Activated naive CD4-positive, alpha-beta T cell treated with anti-CD3 and anti-CD28 coated beads, Interleukin-2, amount 10 ng/mL, durations not matched to agents 7 days and 5 days (primary cell): ENCODE measurements around the gene SLC66A1.

Source experiments
- CTCF ChIA-PET: fragments of 350-600 bp; sonication (Branson Sonifier 250); formaldehyde crosslinking; loops from one replicate; lab custom pipeline; 2021; ENCODE audit warnings: antibody characterized with exemption; lab: Charles Lee
- DNase-seq: peaks from one replicate; pipeline ENCODE4 v3.0.0-alpha.2; 2020
- H3K27ac Mint-ChIP-seq: one replicate; pipeline ENCODE4 v1.8.0; 2021; ENCODE audit warnings: mild to moderate bottlenecking, moderate library complexity, mixed read lengths
- H3K27me3 Mint-ChIP-seq: one replicate; pipeline ENCODE4 v1.8.0; 2021; ENCODE audit warnings: mild to moderate bottlenecking, mixed read lengths
- H3K36me3 Mint-ChIP-seq: one replicate; pipeline ENCODE4 v1.8.0; 2021; ENCODE audit warnings: mixed read lengths
- H3K4me1 Mint-ChIP-seq: one replicate; pipeline ENCODE4 v1.8.0; 2021; ENCODE audit warnings: mixed read lengths
- H3K4me3 Mint-ChIP-seq: one replicate; pipeline ENCODE4 v1.8.0; 2021; ENCODE audit warnings: mild to moderate bottlenecking, moderate library complexity, mixed read lengths
- H3K9me3 Mint-ChIP-seq: one replicate; pipeline ENCODE4 v1.8.0; 2021; ENCODE audit warnings: mixed read lengths

Gene SLC66A1

DNA sequence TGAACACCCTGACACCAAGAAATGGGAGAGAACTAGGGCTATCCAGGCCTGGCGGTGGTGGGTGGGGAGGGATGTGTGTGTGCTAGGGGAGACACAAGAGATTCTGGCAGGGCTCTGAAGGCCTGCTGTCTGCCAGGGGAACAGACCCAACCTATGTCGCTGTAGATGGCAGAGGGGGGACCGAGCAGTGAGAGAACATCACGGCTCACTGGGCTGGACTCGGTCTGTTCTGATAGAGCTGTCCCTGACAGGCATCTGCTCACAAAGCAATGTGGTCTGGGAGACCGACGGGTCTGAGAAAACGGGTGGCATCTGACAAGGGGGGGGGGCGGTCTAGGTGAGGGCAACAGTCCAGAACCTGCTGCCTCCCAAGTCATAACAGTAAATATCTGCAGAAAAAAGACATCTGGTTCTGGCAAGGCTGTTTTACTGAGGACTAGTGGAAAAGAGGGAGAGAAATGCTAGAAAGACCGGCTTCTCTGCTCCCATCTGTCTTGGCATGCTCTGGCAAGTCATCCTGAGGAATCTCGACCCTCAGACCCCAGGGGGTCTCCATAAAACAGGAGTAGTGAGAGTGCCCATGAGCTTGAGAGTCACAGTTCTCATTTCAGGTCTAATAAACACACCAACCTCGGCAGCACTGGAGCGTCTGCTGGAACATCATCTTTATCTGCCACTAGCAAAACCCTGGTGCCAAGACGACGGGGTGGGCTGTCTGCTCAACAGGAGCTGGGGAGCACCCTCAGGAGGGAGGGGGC is 36.5 kb downstream of the SLC66A1 start:
- H3K27me3 Mint-ChIP-seq, result no peaks in the 10 kb centered on the region
- H3K4me1 Mint-ChIP-seq, result no peaks in the 10 kb centered on the region
- CTCF ChIA-PET, result interaction anchor here (0.8 to 1.5 kb wide), 3 partner anchors 303 to 306 kb away, joined by 3 to 5 read pairs (median 3); no protein-coding TSS in a partner anchor
- H3K9me3 Mint-ChIP-seq, result no peaks in the 10 kb centered on the region
- peak overlapping the region; percentile 19 for H3K27ac Mint-ChIP-seq
- H3K36me3 Mint-ChIP-seq, result peaks cover 43% of the 10 kb centered on the region
- H3K4me3 Mint-ChIP-seq, result no peak overlapping the region
- no peak for DNase-seq

DNA sequence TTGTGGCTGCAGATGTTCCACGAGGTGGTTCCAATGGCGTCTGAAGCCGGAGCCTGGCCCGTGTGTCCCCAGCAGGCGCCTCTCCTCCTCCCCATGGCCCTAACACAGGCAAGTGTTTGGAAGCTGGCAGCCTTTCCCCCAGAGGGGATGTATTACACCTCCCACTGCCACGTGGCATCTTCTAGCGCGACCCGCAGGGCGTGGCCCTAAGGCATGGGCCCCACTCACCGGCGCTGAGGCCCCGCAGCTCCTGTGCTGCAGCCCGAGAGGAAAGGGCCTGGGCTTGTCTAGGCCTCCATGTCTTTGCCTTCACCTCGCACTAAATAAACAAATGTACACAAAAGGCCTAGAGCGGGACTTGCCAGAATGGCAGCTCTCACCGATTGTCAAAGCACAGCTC is 37.9 kb downstream of the SLC66A1 start:
- Mint-ChIP-seq H3K27ac (no peak overlapping the region), H3K4me1 (no peaks in the 10 kb centered on the region), H3K36me3 (peaks cover 46% of the 10 kb centered on the region), H3K27me3 (no peaks in the 10 kb centered on the region), H3K4me3 (no peak overlapping the region), H3K9me3 (no peaks in the 10 kb centered on the region)
- CTCF ChIA-PET, result interaction anchor here (1.1 kb wide), 1 partner anchor 25 kb away, joined by 3 read pairs; no protein-coding TSS in a partner anchor
- no peak for DNase-seq

DNA sequence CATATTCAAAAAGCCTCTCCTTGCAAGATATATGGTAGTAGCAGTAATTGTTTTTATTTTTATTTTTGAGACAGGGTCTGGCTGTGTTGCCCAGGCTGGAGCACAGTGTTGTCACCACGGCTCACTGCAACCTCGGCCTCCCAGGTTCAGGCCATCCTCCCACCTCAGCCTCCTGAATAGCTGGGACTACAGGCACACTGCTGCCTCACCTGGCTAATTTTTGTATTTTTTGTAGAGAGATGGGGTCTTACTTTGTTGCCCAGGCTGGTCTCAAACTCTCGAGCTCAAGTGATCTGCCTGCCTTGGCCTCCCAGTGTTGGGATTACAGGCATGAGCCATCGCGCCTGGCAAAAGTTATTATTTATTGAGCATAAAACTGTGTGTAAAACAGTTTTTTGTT is 38.4 kb downstream of the SLC66A1 start:
- CTCF ChIA-PET, result interaction anchor here (0.7 to 1.1 kb wide), 2 partner anchors 24 to 60 kb away, joined by 3 read pairs; no protein-coding TSS in a partner anchor
- no peak for DNase-seq
- Mint-ChIP-seq H3K4me1 (no peaks in the 10 kb centered on the region), H3K36me3 (peaks cover 51% of the 10 kb centered on the region), H3K9me3 (no peaks in the 10 kb centered on the region), H3K27ac (no peak overlapping the region), H3K4me3 (no peak overlapping the region), H3K27me3 (no peaks in the 10 kb centered on the region)

DNA sequence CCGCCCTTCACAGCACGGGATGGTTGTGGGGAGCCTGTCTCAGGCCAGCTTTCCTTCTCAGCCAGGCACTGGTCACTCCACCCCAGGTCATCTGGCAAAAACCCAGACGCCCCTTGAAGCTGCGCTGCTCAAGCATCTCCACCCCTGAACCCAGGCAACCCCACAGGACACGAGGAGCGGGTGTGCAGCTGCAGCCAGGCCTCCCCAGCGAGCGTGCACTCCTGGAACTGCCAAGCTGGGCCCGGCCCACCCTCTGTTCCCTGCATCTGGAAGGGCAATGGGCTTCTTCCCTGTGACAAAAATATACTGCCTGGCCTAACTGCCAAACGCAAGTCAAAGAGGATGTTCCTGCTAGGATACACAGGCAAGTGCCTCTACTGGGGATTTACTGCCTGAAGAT is 39.7 kb downstream of the SLC66A1 start:
- CTCF ChIA-PET, result interaction anchor here (0.7 kb wide), 1 partner anchor 11 kb away, joined by 3 read pairs; no protein-coding TSS in a partner anchor
- Mint-ChIP-seq H3K4me1 (no peaks in the 10 kb centered on the region), H3K36me3 (peaks cover 56% of the 10 kb centered on the region), H3K9me3 (no peaks in the 10 kb centered on the region), H3K4me3 (no peak overlapping the region), H3K27me3 (no peaks in the 10 kb centered on the region), H3K27ac (no peak overlapping the region)
- DNase-seq, result no peak

DNA sequence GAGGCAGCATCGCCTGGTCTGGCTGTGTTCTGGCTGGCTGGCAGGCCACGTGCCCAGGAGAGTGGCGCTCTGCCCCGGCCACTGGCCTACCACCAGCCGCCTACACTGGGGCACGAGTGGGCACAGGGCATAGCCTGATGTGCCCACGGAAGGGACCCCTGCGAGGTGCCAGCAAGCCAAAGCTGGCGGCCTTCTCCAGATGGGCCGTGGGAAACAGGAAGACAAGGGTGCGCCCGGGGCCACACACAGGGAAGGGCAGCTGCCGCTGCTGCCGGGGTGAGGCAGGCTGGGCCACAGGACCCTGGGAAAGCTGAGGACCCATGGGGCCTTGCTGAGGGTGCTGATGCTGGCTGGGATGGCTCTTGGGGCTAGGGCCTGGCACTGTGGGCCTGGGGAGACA is 40.7 kb downstream of the SLC66A1 start:
- no peak for DNase-seq
- CTCF ChIA-PET, result no interaction called here
- Mint-ChIP-seq H3K27ac (peak overlapping the region; percentile 60), H3K4me1 (no peaks in the 10 kb centered on the region), H3K4me3 (no peak overlapping the region), H3K36me3 (peaks cover 64% of the 10 kb centered on the region), H3K27me3 (no peaks in the 10 kb centered on the region), H3K9me3 (no peaks in the 10 kb centered on the region)

DNA sequence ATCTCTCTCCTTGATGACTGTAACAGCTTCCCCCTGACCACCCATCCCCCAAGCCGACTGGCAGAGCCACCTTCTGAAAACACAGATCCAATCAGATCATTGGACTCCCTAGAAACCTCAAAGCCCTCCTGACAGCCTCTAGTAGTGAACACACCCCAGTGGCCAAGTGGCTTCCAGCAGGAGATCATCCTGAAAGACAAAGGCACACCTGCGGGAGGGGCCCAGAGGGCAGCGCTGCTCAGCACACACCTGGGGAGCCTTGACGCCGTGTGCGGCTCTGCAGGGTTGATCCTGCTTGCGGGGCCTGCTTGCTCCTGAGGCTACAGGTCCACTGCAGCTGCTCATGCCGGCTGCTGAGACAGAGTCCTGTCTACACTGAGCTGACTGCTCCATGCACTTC is 41.5 kb downstream of the SLC66A1 start:
- no peak for DNase-seq
- H3K4me3 Mint-ChIP-seq, result no peak overlapping the region
- CTCF ChIA-PET, result no interaction called here
- no peaks in the 10 kb centered on the region for H3K4me1 Mint-ChIP-seq
- H3K27ac Mint-ChIP-seq, result peak overlapping the region; percentile 68
- no peaks in the 10 kb centered on the region for H3K27me3 Mint-ChIP-seq
- no peaks in the 10 kb centered on the region for H3K9me3 Mint-ChIP-seq
- H3K36me3 Mint-ChIP-seq, result peaks cover 61% of the 10 kb centered on the region

DNA sequence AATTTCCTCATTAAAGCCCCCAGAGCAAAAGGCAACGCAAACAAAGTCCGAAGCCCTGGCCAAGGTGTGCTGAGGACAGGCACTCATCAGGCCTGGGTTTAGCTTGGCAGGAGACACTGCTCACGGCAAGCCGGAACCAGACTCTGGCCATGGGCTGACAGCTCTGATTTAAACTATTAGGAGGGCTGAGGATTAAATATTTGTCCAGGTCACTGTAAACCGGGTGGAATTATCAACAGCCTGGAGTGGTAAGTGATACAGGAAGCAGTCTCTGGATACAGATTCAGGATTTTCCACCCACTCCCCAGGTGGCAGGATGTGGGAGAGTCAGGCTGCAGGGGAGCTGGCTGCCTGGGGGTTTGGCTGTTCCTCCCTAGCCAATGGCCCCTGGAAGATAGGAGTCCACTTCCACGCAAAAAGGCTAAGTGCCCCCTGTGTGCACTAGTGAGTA is 42.4 kb downstream of the SLC66A1 start:
- Mint-ChIP-seq H3K9me3 (no peaks in the 10 kb centered on the region), H3K27me3 (no peaks in the 10 kb centered on the region), H3K36me3 (peaks cover 58% of the 10 kb centered on the region), H3K4me3 (no peak overlapping the region), H3K27ac (no peak overlapping the region), H3K4me1 (peaks cover 3% of the 10 kb centered on the region)
- CTCF ChIA-PET, result interaction anchor here (1.4 kb wide), 1 partner anchor 299 kb away, joined by 4 read pairs; no protein-coding TSS in a partner anchor
- DNase-seq, result no peak

DNA sequence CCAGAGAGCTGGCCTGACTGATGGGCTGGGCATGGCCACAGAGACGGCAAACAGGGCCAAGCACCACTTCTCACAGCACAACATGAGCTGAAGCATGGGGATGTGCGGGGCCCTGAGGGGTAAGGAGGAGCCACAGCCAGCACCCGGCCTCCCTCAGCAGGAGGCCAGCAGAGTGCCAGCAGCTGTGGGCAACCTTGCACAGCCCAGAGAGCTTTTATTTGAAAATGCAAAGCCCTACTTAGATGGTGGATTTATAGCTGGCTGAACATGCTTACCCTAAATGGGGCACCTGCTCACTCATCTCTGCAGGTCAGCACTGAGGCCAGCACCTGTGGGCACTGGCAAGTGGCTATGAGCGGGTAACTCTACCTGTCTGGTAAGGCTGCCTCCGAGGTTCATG is 44.1 kb downstream of the SLC66A1 start:
- H3K4me1 Mint-ChIP-seq, result peaks cover 20% of the 10 kb centered on the region
- H3K9me3 Mint-ChIP-seq, result no peaks in the 10 kb centered on the region
- no peak overlapping the region for H3K4me3 Mint-ChIP-seq
- no peaks in the 10 kb centered on the region for H3K27me3 Mint-ChIP-seq
- no peak overlapping the region for H3K27ac Mint-ChIP-seq
- DNase-seq, result no peak
- H3K36me3 Mint-ChIP-seq, result peaks cover 54% of the 10 kb centered on the region
- CTCF ChIA-PET, result no interaction called here

DNA sequence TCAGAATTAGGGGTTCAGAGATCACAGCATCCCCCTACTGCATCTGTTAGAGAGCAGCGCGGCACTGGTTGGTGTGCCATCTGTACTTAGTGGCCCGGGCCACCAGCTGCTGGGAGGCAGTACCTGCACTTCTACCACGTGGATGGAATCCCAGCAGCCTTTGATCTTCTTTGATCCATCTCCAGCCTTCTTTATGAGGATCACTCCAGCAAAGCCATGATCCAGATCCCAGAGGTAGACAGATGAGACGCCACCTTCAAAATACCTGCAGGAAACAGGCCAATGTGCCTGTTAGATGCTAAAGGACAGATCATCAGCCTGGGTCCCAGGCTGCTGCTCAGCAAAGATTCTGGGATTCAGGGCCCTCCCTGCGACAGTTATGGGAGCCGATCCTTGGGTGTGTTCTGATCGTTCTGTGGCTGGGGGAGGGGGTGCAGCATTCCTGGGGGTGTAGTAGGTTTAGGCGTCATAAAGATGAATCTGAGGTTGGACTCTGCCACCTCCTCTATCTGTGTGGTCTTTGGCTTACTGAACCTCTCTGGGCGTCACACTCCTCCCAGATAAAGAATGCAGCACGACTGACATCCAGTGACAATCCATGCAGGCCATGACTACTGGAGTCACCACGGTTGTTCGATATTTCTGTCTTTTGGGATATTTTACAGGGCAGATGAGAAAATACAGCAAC is 45.3 kb downstream of the SLC66A1 start:
- Mint-ChIP-seq H3K27ac (peak overlapping the region; percentile 16), H3K9me3 (no peaks in the 10 kb centered on the region), H3K36me3 (peaks cover 46% of the 10 kb centered on the region), H3K4me3 (no peak overlapping the region), H3K4me1 (peaks cover 24% of the 10 kb centered on the region), H3K27me3 (no peaks in the 10 kb centered on the region)
- CTCF ChIA-PET, result no interaction called here
- no peak for DNase-seq

DNA sequence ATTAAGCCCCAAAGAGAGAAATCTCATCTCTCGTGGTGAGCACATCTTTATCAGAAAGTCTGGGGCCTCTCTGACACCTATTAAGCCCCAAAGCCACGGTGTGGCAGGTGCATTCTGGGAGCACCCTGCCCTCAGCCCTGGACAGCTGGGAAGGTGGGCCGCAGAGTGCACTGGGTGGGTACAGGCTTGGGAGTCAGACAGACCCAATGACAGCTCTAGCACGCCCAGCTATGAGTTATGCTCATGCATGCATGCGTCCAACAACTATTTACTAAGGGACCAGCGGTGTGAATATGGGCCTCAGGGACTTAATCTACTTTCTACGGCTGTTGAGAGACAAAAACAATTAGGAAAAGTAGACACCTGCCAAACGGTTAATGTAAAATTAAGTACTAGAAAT is 46.6 kb downstream of the SLC66A1 start:
- Mint-ChIP-seq H3K27me3 (no peaks in the 10 kb centered on the region), H3K4me1 (peaks cover 27% of the 10 kb centered on the region), H3K27ac (no peak overlapping the region), H3K36me3 (peaks cover 41% of the 10 kb centered on the region), H3K4me3 (no peak overlapping the region), H3K9me3 (no peaks in the 10 kb centered on the region)
- CTCF ChIA-PET, result no interaction called here
- no peak for DNase-seq

DNA sequence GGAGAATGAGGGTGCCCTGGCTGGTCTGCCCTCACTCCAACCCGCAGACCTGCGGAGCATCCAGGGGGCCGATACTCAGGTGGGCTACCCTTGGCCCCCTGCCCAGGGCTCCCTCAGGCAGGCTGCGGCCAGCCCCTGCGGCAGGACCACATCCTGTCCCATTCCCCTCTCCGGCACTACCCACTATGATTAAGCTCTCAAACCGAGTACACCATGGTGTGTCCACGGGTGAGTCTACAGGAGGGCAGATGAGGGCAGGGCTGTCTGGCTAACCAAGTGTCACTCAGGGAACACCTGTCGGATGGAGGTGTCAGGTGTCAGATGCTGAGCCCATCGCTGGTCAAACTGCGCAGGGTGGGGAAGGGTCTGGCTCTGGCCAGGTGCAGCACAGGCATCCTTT is 47.2 kb downstream of the SLC66A1 start:
- peaks cover 35% of the 10 kb centered on the region for H3K36me3 Mint-ChIP-seq
- CTCF ChIA-PET, result interaction anchor here (0.6 kb wide), 1 partner anchor 288 kb away, joined by 5 read pairs; no protein-coding TSS in a partner anchor
- H3K4me1 Mint-ChIP-seq, result peaks cover 27% of the 10 kb centered on the region
- H3K9me3 Mint-ChIP-seq, result no peaks in the 10 kb centered on the region
- no peaks in the 10 kb centered on the region for H3K27me3 Mint-ChIP-seq
- H3K27ac Mint-ChIP-seq, result no peak overlapping the region
- H3K4me3 Mint-ChIP-seq, result no peak overlapping the region
- no peak for DNase-seq

DNA sequence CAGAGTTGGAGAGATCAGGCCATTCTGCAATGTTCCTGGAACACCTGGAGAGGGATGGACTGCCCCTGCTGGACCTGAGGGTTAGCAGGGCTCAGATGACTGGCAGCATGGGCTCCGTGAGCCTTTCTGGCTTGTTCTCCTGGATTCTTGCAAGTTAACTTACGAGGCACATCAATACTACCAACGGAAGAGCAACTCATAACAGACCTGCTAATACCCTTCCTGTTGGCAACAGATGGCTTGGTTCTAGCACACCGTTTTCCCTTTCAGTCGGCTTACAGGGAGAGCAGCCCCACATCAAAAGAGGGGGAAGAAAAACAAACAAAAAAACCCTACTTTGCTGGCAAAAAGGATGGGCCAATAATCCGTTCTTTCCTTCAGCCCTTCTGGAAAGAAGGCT is 47.9 kb downstream of the SLC66A1 start:
- Mint-ChIP-seq H3K4me3 (no peak overlapping the region), H3K36me3 (peaks cover 33% of the 10 kb centered on the region), H3K27me3 (no peaks in the 10 kb centered on the region), H3K9me3 (no peaks in the 10 kb centered on the region), H3K27ac (peak overlapping the region; percentile 78), H3K4me1 (peaks cover 27% of the 10 kb centered on the region)
- DNase-seq, result no peak
- CTCF ChIA-PET, result no interaction called here

DNA sequence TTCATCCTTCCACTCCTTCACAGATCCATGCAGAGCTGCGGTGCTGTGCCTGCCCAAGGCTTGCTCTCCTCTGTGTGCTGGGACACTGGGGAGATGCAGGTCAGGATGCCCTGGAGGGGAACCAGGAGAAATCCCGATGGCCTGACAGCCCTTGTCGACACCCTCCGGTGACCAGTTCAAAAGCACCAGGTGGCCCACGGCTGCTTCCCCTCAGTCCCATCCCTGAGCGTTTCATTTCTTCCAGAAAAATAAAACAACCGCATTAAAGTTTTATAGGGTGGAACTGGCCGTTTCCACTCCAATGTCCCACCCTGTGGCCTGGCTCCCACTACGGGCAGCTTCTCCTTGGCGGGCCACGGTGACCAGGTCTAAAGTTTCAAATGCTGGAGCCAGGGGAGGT is 48.3 kb downstream of the SLC66A1 start:
- Mint-ChIP-seq H3K4me3 (no peak overlapping the region), H3K4me1 (peaks cover 27% of the 10 kb centered on the region), H3K27me3 (no peaks in the 10 kb centered on the region), H3K9me3 (no peaks in the 10 kb centered on the region), H3K36me3 (peaks cover 34% of the 10 kb centered on the region), H3K27ac (peak overlapping the region; percentile 78)
- CTCF ChIA-PET, result no interaction called here
- DNase-seq, result no peak

DNA sequence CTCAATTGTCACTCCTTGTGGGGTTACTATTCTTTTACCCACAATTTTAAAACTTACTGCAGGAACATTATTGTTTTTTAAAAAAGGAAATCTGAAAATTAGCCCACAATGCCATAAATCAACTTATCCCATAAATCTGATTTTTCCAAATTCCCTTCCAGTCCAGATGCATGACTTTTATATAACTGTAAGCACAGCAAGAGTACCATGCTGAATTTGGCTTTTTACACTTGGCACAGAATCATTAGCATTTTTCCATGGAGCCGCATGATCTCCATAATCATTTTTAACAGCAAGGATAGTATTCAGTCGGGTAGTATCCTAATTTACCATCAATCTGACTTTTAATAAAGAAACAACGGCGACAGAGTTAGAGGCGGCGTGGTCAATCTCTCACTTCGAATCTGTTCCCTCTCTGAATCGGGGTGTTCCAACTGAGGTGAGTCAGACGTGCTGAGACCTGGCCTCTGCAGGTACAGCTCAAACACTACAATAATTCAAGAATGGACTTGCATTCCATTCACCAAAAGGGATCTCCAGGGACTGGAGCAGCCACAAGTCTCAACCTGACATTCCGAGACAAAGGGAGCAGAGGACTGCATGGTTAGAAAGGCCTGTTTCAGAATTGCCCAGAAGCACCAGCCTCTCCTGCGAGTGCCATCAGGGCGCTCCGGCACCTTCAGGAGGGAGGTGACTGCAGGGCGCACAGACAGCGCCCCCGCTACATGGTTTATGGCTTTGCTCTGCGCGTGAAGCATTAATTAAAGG is 48.9 kb downstream of the SLC66A1 start:
- peaks cover 28% of the 10 kb centered on the region for H3K36me3 Mint-ChIP-seq
- CTCF ChIA-PET, result no interaction called here
- H3K27me3 Mint-ChIP-seq, result no peaks in the 10 kb centered on the region
- peak overlapping the region; percentile 56 for H3K27ac Mint-ChIP-seq
- H3K4me3 Mint-ChIP-seq, result no peak overlapping the region
- H3K4me1 Mint-ChIP-seq, result peaks cover 27% of the 10 kb centered on the region
- DNase-seq, result no peak
- H3K9me3 Mint-ChIP-seq, result no peaks in the 10 kb centered on the region
